Bronchial epithelial cell (primary cell): ENCODE data around the gene TSR1. TPM values are rescaled to one million over a fixed set of nuclear protein-coding genes. Genes with fewer than 3 reads are reported as not detected.
A peak's percentile ranks its signal among the peaks of the same experiment; 100 is the strongest.

ENCODE experiments used
- DNase-seq: peaks from one replicate; pipeline ENCODE4 v3.0.0-alpha.2; 2010; ENCODE audit warnings: low read depth
- FAIRE-seq: peaks from 2 replicates; lab custom pipeline; 2011; peaks lifted over from hg19 to GRCh38; lab: Jason Lieb, UNC
- H3K27me3 ChIP-seq: 2 replicates; pipeline ENCODE4 v1.5.1; 2011; ENCODE audit warnings: low read length; ENCODE audit not compliant: control insufficient read depth, insufficient read depth
- H3K36me3 ChIP-seq: 2 replicates; pipeline ENCODE4 v1.5.1; 2011; ENCODE audit warnings: low read length; ENCODE audit not compliant: control insufficient read depth, insufficient read depth
- H3K4me3 ChIP-seq: 2 replicates; pipeline ENCODE4 v1.5.1; 2011; ENCODE audit warnings: mild to moderate bottlenecking, low read depth, low read length, control low read depth
- CTCF ChIP-seq: IDR thresholded peaks from 2 replicates; pipeline ENCODE4 v1.5.1; 2011; ENCODE audit warnings: mild to moderate bottlenecking, moderate library complexity, low read length, control low read depth, inconsistent platforms; ENCODE audit not compliant: insufficient read depth, severe bottlenecking
- total RNA-seq: library from RNA; depleted of rRNA; stranded (reverse); fragments of >200 nt; gene quantifications from 2 replicates; pipeline ENCODE4 v1.2.1, GENCODE V29; 2014

Gene TSR1
- total RNA-seq, 1 donor from 2014 or later, result 72.1 TPM

GRCh38 chr17:2312736-2313135 is 23.5 kb downstream of the TSR1 start:
- Histone ChIP-seq H3K27me3 (no peaks in the 10 kb centered on the region), H3K4me3 (no peak overlapping the region), H3K36me3 (no peaks in the 10 kb centered on the region)
- no peak for TF ChIP-seq CTCF
- no peak for FAIRE-seq
- no peak for DNase-seq

GRCh38 chr17:2309338-2310154 is 26.7 kb downstream of the TSR1 start:
- Histone ChIP-seq H3K4me3 (no peak overlapping the region), H3K27me3 (no peaks in the 10 kb centered on the region), H3K36me3 (no peaks in the 10 kb centered on the region)
- no peak for FAIRE-seq
- no peak for TF ChIP-seq CTCF
- DNase-seq, result no peak

- DNase-seq (no peak), FAIRE-seq (no peak)
- H3K4me3 ChIP-seq, result no peak overlapping the region
- no peaks in the 10 kb centered on the region for H3K36me3 ChIP-seq
- no peaks in the 10 kb centered on the region for H3K27me3 ChIP-seq
- TF ChIP-seq CTCF, result no peak
Measured at GRCh38 chr17:2304931-2305330, 31.3 kb downstream of the TSR1 start.

- peak within 1 kb of the TSS; percentile 91 for H3K4me3 ChIP-seq
- DNase-seq (peak; percentile 57), FAIRE-seq (no peak)
- peaks cover 8% of the 10 kb centered on the region for H3K36me3 ChIP-seq
- no peaks in the 10 kb centered on the region for H3K27me3 ChIP-seq
- TF ChIP-seq CTCF, result no peak
Measured at GRCh38 chr17:2303204-2304188, 32.8 kb downstream of the TSR1 start, which contains the start of the genes SMG6 and SRR. Gene SMG6, minus strand, starts transcription at chr17:2303785. Its CDS starts 65 bp downstream, at chr17:2303720. Gene SRR, plus strand, starts transcription at chr17:2303950. Its CDS starts 11,611 bp downstream, at chr17:2315561.

GRCh38 chr17:2302778-2303203 is 33.5 kb downstream of the TSR1 start:
- Histone ChIP-seq H3K27me3 (no peaks in the 10 kb centered on the region), H3K4me3 (peak overlapping the region; percentile 91), H3K36me3 (peaks cover 10% of the 10 kb centered on the region)
- DNase-seq (peak; percentile 22), FAIRE-seq (no peak)
- TF ChIP-seq CTCF, result no peak
